HEK293 (cell line): ENCODE measurements around the gene CALR3.

Experiments used
- CTCF ChIA-PET: fragments of 350-600 bp; formaldehyde crosslinking; extraction: SDS; loops from one replicate; lab custom pipeline; 2021; ENCODE audit warnings: antibody characterized with exemption; lab: Yijun Ruan, JAX
- POLR2A ChIA-PET: fragments of 300-600 bp; formaldehyde crosslinking; extraction: SDS; loops from one replicate; lab custom pipeline; 2020; ENCODE audit warnings: antibody characterized with exemption, inconsistent platforms; lab: Yijun Ruan, JAX
- H3K27ac ChIP-seq: fragments of 200-500 bp; sonication (Bioruptor generic); 2 replicates; pipeline ENCODE4 v1.5.1; 2014; ENCODE audit warnings: low read depth, low read length, control low read depth, inconsistent platforms; ENCODE audit errors: extremely low read depth
- H3K36me3 ChIP-seq, 2 experiments: fragments of 200-500 bp in 1 of 2; sonication (Bioruptor generic) in 1 of 2; 1 replicate in 1 of 2; 2 replicates in 1 of 2; pipeline ENCODE4 v1.5.1; 2014 to 2017; ENCODE audit warnings: inconsistent platforms in 2 of 2, low read length in 2 of 2; ENCODE audit not compliant: control insufficient read depth in 2 of 2, insufficient read depth in 1 of 2
- H3K4me1 ChIP-seq: fragments of 200-500 bp; sonication (Bioruptor generic); 2 replicates; pipeline ENCODE4 v1.5.1; 2014; ENCODE audit warnings: mild to moderate bottlenecking, low read length, inconsistent platforms; ENCODE audit not compliant: control insufficient read depth, insufficient read depth
- H3K4me3 ChIP-seq: 2 replicates; pipeline ENCODE4 v1.5.1; 2011; ENCODE audit warnings: low read depth, mild to moderate bottlenecking, control low read depth, low read length, moderate library complexity
- H3K9me3 ChIP-seq: fragments of 200-500 bp; sonication (Bioruptor generic); 2 replicates; pipeline ENCODE4 v1.5.1; 2014; ENCODE audit warnings: low read depth, low read length, inconsistent platforms; ENCODE audit not compliant: control insufficient read depth, insufficient read depth
- GLI4 ChIP-seq: fragments of 450-650 bp; formaldehyde crosslinking; IDR thresholded peaks from 2 replicates; pipeline ENCODE4 v1.5.1; 2016; ENCODE audit warnings: missing biosample characterization, missing genetic modification characterization
- KLF7 ChIP-seq: fragments of 450-650 bp; formaldehyde crosslinking; IDR thresholded peaks from 2 replicates; pipeline ENCODE4 v1.5.1; 2016; ENCODE audit warnings: missing biosample characterization, missing genetic modification characterization, borderline replicate concordance
- KLF8 ChIP-seq: fragments of 450-650 bp; formaldehyde crosslinking; IDR thresholded peaks from 2 replicates; pipeline ENCODE4 v1.5.1; 2016; ENCODE audit warnings: missing biosample characterization, missing genetic modification characterization
- KLF9 ChIP-seq: fragments of 450-650 bp; formaldehyde crosslinking; IDR thresholded peaks from 2 replicates; pipeline ENCODE4 v1.5.1; 2016; ENCODE audit warnings: missing biosample characterization, missing genetic modification characterization, low read depth
- TRIM28 ChIP-seq: IDR thresholded peaks from 2 replicates; pipeline ENCODE4 v1.6.1; 2011; ENCODE audit warnings: low read length, control low read depth, borderline replicate concordance
- WT1 ChIP-seq: fragments of 450-650 bp; formaldehyde crosslinking; IDR thresholded peaks from 2 replicates; pipeline ENCODE4 v1.5.1; 2016; ENCODE audit warnings: missing biosample characterization, missing genetic modification characterization
- ZBTB7A ChIP-seq: fragments of 450-650 bp; formaldehyde crosslinking; IDR thresholded peaks from 2 replicates; pipeline ENCODE4 v1.5.1; 2016; ENCODE audit warnings: low read depth, missing biosample characterization, missing genetic modification characterization
- ZNF10 ChIP-seq: fragments of 450-650 bp; formaldehyde crosslinking; IDR thresholded peaks from 2 replicates; pipeline ENCODE4 v1.5.1; 2017; ENCODE audit warnings: missing biosample characterization, missing genetic modification characterization
- ZNF248 ChIP-seq: fragments of 450-650 bp; formaldehyde crosslinking; IDR thresholded peaks from 2 replicates; pipeline ENCODE4 v1.5.1; 2017; ENCODE audit warnings: missing biosample characterization, missing genetic modification characterization
- ZNF404 ChIP-seq: fragments of 450-650 bp; formaldehyde crosslinking; IDR thresholded peaks from 2 replicates; pipeline ENCODE4 v1.5.1; 2017; ENCODE audit warnings: missing biosample characterization, missing genetic modification characterization
- ZNF571 ChIP-seq: fragments of 450-650 bp; formaldehyde crosslinking; IDR thresholded peaks from 2 replicates; pipeline ENCODE4 v1.5.0; 2017; ENCODE audit warnings: missing biosample characterization, missing genetic modification characterization
- ZNF830 ChIP-seq: fragments of 450-650 bp; IDR thresholded peaks from 2 replicates; pipeline ENCODE4 v1.5.0; 2018; ENCODE audit warnings: missing biosample characterization, missing genetic modification characterization, low read depth, mild to moderate bottlenecking, moderate library complexity
- ZSCAN23 ChIP-seq: fragments of 450-650 bp; formaldehyde crosslinking; IDR thresholded peaks from 2 replicates; pipeline ENCODE4 v1.5.1; 2016; ENCODE audit warnings: missing biosample characterization, missing genetic modification characterization
- TF ChIP-seq, protein P1 (sequence below): fragments of 450-650 bp; formaldehyde crosslinking; IDR thresholded peaks from 2 replicates; pipeline ENCODE4 v1.5.1; 2016; ENCODE audit warnings: missing biosample characterization, missing genetic modification characterization
- TF ChIP-seq, protein P2 (sequence below): fragments of 450-650 bp; formaldehyde crosslinking; IDR thresholded peaks from 2 replicates; pipeline ENCODE4 v1.5.1; 2016; ENCODE audit warnings: missing biosample characterization, missing genetic modification characterization, borderline replicate concordance
- TF ChIP-seq, protein P3 (sequence below): fragments of 450-650 bp; formaldehyde crosslinking; conservative IDR thresholded peaks from 2 replicates; pipeline ENCODE4 v1.5.1; 2016; ENCODE audit warnings: low read depth, missing biosample characterization, missing genetic modification characterization
- TF ChIP-seq, protein P4 (sequence below): fragments of 450-650 bp; formaldehyde crosslinking; IDR thresholded peaks from 2 replicates; pipeline ENCODE4 v1.5.1; 2017; ENCODE audit warnings: missing biosample characterization, missing genetic modification characterization

CALR3 gene

DNA sequence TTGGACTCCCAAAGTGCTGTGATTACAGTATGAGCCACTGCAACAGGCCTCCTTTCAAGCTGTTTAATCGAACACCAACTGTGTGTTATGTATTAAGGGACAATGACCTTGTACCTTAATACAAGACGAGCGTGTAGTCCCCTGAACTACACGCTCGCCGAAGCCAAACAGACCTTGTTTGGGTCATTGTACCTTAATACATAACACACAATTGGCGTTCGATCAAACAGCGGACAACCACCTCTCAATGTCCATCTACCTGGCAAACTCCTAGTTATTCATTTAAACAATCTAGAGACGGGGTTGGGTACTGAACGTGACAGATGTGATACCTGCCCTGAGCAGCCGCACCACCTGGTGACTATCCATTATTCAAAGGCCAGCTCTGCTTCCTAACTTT, 45.0 kb upstream of the CALR3 start:
- H3K36me3 ChIP-seq = peaks cover 28 to 51% of the 10 kb centered on the region in 2 experiments; a peak in 2 of 3 replicates
- H3K4me1 ChIP-seq = peaks cover 2% of the 10 kb centered on the region; the same call in 1 of the 2 replicates
- no peak overlapping the region for H3K27ac ChIP-seq
- no peaks in the 10 kb centered on the region for H3K9me3 ChIP-seq
- TF ChIP-seq KLF8 (tag by site-specific recombination) = no peak
- TF ChIP-seq ZBTB7A (tag by site-specific recombination) = no peak
- no peak for TF ChIP-seq ZNF248 (tag by site-specific recombination)
- TF ChIP-seq, protein P1, sequence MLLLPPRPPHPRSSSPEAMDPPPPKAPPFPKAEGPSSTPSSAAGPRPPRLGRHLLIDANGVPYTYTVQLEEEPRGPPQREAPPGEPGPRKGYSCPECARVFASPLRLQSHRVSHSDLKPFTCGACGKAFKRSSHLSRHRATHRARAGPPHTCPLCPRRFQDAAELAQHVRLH (tag by site-specific recombination) = no peak
- TF ChIP-seq, protein P2, sequence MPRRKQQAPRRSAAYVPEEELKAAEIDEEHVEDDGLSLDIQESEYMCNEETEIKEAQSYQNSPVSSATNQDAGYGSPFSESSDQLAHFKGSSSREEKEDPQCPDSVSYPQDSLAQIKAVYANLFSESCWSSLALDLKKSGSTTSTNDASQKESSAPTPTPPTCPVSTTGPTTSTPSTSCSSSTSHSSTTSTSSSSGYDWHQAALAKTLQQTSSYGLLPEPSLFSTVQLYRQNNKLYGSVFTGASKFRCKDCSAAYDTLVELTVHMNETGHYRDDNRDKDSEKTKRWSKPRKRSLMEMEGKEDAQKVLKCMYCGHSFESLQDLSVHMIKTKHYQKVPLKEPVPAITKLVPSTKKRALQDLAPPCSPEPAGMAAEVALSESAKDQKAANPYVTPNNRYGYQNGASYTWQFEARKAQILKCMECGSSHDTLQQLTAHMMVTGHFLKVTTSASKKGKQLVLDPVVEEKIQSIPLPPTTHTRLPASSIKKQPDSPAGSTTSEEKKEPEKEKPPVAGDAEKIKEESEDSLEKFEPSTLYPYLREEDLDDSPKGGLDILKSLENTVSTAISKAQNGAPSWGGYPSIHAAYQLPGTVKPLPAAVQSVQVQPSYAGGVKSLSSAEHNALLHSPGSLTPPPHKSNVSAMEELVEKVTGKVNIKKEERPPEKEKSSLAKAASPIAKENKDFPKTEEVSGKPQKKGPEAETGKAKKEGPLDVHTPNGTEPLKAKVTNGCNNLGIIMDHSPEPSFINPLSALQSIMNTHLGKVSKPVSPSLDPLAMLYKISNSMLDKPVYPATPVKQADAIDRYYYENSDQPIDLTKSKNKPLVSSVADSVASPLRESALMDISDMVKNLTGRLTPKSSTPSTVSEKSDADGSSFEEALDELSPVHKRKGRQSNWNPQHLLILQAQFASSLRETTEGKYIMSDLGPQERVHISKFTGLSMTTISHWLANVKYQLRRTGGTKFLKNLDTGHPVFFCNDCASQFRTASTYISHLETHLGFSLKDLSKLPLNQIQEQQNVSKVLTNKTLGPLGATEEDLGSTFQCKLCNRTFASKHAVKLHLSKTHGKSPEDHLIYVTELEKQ (tag by site-specific recombination) = no peak
- no peak for TF ChIP-seq GLI4 (tag by site-specific recombination)
- ChIA-PET POLR2A (interaction anchor here (1.0 kb wide), 1 partner anchor 17 kb away, joined by 4 read pairs; no protein-coding TSS in a partner anchor), CTCF (interaction anchor here (1.0 kb wide), 1 partner anchor 13 kb away, joined by 3 read pairs; no protein-coding TSS in a partner anchor)
- H3K4me3 ChIP-seq = peak overlapping the region; percentile 96

DNA sequence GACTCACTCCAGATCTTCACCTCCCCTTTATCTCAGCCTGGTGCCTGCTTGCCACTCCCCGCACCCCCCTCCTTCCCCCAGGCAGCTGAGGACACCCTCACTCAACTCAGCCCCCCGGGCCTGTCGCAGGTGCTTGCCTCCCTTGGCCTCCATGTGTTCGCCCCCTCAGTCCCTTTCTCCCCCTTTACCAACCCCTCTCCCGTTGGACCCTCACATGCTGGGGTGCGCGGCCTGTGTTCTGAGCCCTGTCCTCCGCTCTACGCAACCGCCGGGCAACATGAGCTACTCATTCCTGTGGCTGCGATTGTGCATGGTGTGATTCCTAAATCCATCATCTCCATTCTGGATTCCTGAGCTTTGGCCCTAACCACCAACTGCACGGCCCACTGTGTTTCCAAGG, 41.1 kb upstream of the CALR3 start:
- Histone ChIP-seq H3K36me3 (peaks cover 46 to 90% of the 10 kb centered on the region in 2 experiments; a peak in 2 of 3 replicates), H3K4me3 (no peak overlapping the region), H3K4me1 (no peaks in the 10 kb centered on the region; the same call in 1 of the 2 replicates), H3K9me3 (no peaks in the 10 kb centered on the region), H3K27ac (no peak overlapping the region)
- TF ChIP-seq GLI4 (tag by site-specific recombination) (no peak), ZNF404 (tag by site-specific recombination) (no peak), ZNF830 (no peak), KLF7 (tag by site-specific recombination) (no peak)
- CTCF ChIA-PET = no interaction called here
- POLR2A ChIA-PET = interaction anchor here (1.5 kb wide), 1 partner anchor 13 kb away, joined by 4 read pairs; no protein-coding TSS in a partner anchor

DNA sequence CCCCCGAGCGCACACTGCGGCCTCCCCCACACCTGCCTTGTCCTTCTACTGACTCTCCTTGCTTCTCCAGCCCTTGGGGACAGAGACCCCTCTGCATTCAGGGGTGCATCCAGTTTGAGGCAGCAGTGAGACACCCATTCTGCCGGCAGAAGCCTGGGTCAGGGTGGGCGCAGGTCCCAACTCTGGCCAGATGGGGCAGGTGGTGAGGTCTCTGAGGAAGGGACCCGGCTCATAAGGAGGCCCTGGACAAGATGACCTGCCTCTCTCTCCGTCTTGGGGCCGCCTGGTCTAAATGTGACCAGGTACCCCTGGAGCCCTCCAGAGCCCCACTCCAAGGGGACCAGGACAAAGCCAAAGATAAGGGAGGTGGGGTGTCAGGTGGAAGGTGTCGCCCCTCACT, 40.2 kb upstream of the CALR3 start:
- Histone ChIP-seq H3K4me3 (no peak overlapping the region), H3K27ac (no peak overlapping the region), H3K4me1 (no peaks in the 10 kb centered on the region; the same call in 1 of the 2 replicates), H3K36me3 (peaks cover 49 to 99% of the 10 kb centered on the region in 2 experiments; a peak in 2 of 3 replicates), H3K9me3 (no peaks in the 10 kb centered on the region)
- ChIA-PET POLR2A (interaction anchor here (0.5 kb wide), 1 partner anchor 35 kb away, joined by 3 read pairs; no protein-coding TSS in a partner anchor), CTCF (no interaction called here)
- TF ChIP-seq ZNF10 (tag by site-specific recombination) (no peak), TRIM28 (no peak), KLF9 (tag by site-specific recombination) (no peak), ZSCAN23 (tag by site-specific recombination) (no peak), ZNF571 (tag by site-specific recombination) (no peak), WT1 (tag by site-specific recombination) (no peak)
- TF ChIP-seq, protein P3, sequence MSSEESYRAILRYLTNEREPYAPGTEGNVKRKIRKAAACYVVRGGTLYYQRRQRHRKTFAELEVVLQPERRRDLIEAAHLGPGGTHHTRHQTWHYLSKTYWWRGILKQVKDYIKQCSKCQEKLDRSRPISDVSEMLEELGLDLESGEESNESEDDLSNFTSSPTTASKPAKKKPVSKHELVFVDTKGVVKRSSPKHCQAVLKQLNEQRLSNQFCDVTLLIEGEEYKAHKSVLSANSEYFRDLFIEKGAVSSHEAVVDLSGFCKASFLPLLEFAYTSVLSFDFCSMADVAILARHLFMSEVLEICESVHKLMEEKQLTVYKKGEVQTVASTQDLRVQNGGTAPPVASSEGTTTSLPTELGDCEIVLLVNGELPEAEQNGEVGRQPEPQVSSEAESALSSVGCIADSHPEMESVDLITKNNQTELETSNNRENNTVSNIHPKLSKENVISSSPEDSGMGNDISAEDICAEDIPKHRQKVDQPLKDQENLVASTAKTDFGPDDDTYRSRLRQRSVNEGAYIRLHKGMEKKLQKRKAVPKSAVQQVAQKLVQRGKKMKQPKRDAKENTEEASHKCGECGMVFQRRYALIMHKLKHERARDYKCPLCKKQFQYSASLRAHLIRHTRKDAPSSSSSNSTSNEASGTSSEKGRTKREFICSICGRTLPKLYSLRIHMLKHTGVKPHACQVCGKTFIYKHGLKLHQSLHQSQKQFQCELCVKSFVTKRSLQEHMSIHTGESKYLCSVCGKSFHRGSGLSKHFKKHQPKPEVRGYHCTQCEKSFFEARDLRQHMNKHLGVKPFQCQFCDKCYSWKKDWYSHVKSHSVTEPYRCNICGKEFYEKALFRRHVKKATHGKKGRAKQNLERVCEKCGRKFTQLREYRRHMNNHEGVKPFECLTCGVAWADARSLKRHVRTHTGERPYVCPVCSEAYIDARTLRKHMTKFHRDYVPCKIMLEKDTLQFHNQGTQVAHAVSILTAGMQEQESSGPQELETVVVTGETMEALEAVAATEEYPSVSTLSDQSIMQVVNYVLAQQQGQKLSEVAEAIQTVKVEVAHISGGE (tag by site-specific recombination) = no peak
- TF ChIP-seq, protein P4, sequence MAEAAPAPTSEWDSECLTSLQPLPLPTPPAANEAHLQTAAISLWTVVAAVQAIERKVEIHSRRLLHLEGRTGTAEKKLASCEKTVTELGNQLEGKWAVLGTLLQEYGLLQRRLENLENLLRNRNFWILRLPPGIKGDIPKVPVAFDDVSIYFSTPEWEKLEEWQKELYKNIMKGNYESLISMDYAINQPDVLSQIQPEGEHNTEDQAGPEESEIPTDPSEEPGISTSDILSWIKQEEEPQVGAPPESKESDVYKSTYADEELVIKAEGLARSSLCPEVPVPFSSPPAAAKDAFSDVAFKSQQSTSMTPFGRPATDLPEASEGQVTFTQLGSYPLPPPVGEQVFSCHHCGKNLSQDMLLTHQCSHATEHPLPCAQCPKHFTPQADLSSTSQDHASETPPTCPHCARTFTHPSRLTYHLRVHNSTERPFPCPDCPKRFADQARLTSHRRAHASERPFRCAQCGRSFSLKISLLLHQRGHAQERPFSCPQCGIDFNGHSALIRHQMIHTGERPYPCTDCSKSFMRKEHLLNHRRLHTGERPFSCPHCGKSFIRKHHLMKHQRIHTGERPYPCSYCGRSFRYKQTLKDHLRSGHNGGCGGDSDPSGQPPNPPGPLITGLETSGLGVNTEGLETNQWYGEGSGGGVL = no peak
